ENCODE data around the gene CDK19.

CDK19 gene

GRCh38 chr6:110654096-110654820 is 161.0 kb downstream of the CDK19 start:
- no peak for DNase-seq

GRCh38 chr6:110653381-110653780 is 161.9 kb downstream of the CDK19 start:
- DNase-seq = no peak

- DNase-seq = no peak
These were observed 162.7 kb downstream of the CDK19 start for GRCh38 chr6:110652520-110652919.

DNA sequence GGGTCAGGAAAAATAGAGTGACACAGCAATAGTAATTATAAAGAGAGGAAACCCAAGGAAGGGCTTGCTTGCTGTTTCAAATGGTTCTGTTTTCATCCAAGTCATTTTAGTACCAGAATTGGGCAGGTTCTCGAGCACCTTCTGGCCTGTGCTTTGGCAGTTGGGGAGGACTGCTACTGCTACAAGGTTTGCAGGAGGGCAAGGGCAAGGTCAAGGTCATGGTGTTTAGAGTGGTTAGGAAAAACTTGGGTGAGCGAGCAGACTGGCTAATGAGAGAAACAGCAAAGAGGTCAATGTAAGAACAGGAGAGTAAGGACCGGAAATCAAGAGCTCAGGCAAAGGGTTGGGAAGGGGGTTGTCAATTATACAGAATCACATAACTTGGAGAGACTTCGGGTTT is 164.5 kb downstream of the CDK19 start:
- DNase-seq = no peak

DNA sequence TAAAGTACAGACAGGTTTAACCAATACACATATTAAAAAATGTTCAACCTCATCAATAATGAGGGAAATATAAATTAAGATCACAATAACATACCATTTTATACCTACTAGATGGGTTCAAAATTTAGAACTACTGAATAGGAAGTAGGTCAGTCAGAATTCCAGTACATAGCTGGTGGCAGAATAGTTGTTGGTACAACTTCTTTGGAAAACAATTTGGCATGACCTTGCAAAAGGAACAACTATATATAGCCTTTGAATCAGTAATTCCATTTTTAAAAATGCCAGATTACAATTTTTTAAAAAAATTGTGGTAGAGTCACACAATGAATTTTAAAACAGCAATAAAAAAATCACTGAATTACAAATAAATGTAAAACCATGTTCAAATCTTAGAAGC is 165.6 kb downstream of the CDK19 start:
- DNase-seq = no peak

DNA sequence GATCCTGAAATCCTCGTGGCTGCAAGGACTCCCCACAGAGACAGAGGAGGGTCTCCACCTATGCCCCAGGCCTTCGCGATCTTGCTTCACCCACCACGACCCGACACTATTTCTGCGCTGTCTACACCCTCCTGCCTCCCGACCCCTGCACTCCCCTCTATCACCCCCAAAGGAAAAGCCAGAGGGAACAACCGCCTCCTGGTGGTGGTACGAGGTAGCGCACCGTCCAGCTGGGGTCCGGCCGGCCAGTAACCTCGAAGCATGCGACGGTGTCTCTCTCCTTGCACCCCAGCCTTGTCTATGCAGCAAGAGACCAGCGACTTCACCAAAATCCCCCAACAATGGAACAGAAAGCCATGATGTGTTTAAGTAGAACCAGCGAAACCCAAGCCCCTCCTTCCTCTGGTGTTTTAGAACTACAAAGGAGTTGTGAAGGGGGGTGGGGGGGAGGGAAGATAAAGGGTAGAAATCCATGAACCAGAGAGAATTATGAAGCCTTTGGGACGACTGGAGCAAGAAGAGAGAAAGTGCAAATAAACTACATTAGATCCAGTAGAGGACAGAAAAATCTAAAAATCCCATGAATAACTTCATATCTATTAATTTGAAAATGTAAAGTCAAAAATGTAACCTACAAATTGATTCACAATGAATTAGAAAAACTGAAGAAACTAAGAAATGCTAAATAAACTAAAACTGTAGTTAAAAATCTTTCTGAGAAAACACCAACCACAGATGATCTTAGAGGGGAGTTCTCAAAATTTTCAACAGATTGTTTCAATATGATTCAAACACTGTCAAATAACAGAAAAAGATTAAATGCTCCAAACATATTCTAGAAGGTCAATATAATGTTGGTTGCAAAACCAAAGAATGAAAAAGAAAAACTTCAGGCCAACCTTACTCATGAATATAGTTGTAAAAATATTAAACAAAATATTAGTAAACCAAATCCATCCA is 168.0 kb downstream of the CDK19 start:
- no peak for DNase-seq

- DNase-seq = no peak
These were observed 168.9 kb downstream of the CDK19 start for GRCh38 chr6:110646419-110646698.

DNA sequence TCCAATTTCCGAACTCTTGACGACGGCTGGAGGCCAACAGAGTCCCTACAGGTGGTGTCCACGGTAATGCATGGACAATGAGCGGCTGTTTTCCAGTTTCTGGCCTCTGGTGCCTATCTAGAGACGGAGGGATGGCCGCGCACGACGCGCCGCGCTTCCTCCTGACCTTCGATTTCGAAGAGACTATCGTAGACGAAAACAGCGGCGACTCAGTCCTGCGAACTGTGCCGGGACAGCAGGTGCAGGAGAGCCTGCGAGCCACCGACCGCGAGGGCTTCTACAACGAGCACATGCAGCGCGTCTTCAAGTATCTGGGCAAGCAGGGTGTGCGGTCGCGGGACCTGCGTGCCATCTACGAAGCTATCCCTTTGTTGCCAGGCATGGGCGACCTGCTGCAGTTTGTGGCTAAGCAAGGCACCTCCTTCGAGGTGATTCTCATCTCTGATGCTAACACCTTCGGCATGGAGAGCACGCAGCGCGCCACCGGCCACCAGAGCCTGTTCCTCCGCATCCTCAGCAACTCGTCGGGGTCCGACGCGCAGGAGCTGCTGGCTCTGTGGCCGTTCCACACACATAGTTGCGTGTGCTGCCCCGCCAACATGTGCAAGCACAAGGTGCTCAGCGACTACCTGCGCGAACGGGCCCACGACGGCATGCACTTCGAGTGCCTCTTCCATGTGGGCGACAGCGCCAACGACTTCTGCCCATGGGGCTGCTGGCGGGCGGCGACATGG is 169.4 kb downstream of the CDK19 start:
- DNase-seq = no peak

DNA sequence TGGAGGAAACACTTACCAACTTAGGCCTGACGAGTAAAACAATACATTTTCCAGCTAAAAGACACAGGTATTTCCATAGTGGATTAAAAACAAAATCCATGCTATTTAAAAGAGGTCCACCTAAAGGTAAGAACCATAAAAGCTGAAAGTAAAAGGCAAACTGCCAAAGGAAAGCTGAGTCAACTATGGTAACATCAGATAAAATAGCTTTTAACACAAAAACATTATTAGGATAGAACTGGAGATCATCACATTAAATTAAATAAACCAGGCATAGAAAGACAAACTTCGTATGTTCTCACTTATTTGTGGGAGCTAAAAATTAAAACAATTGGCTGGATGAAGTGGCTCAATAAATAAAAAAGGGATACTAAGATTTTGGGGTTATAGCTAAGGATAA is 172.1 kb downstream of the CDK19 start:
- DNase-seq = no peak

DNA sequence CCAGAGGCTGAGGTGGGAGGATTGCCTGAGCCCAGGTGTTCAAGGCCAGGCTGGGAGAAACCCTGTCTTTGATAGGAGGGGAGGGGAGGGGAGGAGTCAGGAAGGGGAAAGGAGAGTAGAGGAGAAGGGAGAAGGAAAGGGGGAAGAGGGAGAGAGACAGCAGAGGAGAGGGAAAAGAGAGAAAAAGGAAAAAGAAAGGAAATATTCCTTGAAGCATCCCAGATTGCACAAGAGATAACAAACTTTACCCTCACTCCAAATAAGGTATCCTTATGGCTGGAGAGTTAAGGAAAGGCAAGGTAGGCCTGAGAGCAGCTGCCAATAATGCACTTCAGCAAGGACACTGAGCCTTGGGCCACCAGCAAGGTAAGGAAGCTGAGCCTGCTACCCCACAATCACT is 172.6 kb downstream of the CDK19 start:
- DNase-seq = no peak

- DNase-seq = no peak
These were observed 178.5 kb downstream of the CDK19 start for GRCh38 chr6:110636781-110637180.

- DNase-seq = no peak
These were observed 180.2 kb downstream of the CDK19 start for GRCh38 chr6:110635096-110635495.

DNA sequence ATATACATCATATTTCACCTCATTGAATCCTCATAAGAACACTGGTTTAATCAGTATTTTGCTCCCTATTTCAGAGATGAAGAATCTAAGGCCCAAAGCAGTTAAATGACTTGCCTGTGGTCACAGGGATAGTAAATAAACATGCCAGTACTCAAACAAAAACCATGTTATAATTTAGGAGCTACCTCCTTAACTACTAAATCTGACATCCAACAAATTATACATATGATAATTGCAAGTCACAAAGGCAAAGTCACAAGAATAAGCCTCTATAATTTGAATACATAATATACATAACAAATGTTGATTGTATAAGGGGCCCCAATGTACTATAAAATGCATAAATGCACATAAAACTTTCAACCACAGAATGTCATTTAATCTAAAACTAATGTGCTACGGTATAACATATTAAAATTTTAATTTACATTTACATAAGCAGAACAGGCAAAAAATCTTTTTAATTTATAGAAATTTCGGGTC is 181.5 kb downstream of the CDK19 start:
- DNase-seq = no peak

DNA sequence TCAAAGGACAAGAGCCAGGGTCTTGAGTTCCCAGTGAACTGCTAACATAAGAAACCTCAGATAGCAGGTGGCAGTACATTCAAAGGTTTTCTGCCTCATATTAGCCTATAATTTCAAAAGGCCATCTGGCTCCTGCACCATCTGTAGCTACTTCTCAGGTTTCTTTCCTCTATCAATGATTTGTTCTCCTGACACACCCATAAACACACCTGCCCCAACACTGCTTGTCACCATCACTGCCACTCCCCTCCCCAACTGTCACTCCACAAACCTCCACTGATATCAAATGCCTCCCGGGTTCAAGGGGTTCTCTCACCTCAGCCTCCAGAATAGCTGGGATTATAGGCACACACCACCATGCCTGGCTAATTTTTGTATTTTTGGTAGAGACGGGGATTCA is 186.1 kb downstream of the CDK19 start:
- no peak for DNase-seq

DNA sequence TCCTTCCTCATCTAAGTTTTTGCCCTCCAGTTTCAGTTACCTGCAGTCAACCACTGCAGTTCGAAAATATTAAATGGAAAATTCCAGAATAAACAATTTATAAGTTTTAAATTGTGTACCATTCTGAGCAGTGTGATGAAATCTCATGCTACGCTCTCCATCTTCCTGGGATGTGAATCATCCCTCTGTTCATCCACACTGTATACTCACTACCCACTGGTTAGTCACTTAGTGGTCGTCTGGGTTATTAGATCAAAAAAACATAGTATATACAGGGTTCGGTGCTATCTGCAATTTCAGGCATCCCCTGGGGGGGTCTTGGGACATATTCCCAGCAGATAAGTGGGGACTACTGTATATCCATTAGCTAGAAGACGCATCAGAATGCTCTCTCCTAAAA is 186.9 kb downstream of the CDK19 start:
- DNase-seq = no peak

DNA sequence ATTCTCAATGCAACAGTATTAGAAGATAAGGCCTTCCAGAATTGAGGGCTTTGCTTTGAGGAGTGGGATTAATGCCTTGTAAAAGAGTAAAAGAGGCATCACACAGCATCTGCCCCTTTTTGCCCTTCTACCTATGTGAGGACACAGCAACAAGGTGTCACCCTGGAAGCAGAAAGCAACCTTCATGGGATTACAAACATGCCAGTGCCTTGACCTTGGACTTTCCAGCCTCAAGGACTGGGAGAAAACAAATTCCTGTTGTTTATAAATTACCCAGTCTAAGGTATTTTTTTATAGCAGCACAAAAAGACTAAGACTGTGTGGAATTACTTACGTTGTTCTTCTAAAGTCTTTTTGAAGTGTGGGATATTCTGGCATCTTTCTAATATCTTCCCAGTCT is 188.8 kb downstream of the CDK19 start:
- DNase-seq = no peak

- no peak for DNase-seq
These were observed 189.4 kb downstream of the CDK19 start for GRCh38 chr6:110625883-110626282.

DNA sequence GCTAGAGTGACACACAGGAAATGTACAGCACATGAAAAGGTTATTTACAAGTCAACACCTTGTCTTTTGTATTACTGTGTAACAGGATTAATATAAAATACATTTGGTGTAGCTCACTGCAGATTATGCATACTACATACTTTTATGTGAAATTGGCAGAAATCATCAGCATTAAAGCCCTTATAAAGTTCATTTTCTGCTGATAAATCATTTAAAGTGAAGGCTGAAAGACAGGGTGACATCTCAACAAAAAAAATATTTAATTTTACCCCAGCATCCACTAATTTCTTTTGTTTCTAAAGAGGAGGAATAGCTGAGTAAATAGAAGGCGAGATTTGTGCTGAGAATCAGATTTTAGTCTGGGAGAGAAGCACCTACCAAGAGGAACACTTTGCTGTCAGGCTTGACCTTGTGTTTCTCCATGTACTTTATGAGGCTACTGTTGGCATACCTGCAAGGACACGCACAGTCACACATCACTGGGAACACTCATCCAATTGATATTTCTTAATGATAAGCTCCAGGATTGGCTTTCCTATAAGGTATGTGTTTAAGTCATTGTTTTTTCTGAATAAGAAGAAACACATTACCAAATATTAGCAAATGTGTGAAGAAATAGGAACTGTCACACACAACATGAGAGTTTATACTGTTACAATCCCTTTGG is 192.2 kb downstream of the CDK19 start:
- no peak for DNase-seq

DNA sequence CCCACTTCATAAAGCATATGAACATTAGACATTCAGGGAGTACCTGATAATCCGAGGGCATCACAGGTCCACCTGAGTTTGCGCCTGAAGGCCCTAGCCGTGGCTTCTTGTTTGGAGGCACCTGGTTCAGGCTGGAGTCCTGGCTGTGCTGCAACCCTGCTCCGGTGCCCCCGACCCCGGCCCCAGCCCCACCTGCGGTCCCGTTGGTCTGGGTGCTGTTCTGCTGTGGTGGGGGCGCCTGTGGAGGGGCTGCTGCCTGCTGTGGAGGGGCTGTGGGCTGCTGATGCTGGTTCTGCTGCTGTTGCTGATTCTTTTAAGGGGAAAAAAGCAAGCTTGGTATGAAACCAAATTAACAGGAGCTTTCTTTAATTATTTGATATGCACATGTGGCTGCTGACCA is 194.2 kb downstream of the CDK19 start:
- no peak for DNase-seq

GRCh38 chr6:110620065-110620464 is 195.2 kb downstream of the CDK19 start:
- no peak for DNase-seq

- DNase-seq = no peak
These were observed 195.9 kb downstream of the CDK19 start for GRCh38 chr6:110619275-110619908.

DNA sequence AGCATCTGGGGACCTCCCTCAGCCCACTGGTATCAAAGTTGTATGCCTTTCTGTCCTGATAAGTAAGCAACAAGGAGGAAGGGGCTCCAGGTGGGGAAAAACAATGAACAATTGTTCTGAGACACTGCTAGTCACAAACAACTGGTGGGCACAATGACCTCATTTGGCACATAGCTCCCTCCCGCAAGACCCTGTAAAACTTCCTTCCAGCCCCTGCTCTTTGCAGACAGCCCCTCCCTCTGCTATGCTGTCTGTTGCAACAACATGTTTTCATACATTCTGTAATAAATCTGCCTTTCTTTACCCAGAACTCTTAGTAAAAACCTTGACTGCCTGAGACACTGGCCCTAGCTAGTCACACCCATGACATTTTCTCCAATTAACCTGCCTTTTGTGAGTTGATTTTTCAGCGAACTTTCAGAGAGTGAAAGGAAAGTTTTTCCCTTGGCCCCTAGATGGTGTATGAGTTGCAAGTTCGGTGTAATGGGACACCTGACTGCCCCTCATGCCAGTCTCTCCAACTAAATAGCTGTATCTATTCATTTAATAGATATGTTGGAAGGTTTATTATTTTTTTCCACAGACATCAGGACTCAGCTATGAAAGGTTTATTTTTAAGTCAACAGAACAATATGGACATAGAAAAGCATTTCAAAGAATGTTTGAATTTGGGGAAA is 196.5 kb downstream of the CDK19 start:
- no peak for DNase-seq

Data from activated gamma-delta T cell treated with Interleukin-2 at 50 U/mL for 16 hours (primary cell).